ENCODE measurements around the gene OPA3. TPM values are rescaled to one million over a fixed set of nuclear protein-coding genes. Genes with fewer than 3 reads are reported as not detected.

The OPA3 gene
- total and polyA plus RNA-seq, 10 of the 15 experiments (the other 5 are each of a cell fraction or from before 2014, with no cell fraction given): 2.2 to 24.3 (median 13.3) TPM

DNA sequence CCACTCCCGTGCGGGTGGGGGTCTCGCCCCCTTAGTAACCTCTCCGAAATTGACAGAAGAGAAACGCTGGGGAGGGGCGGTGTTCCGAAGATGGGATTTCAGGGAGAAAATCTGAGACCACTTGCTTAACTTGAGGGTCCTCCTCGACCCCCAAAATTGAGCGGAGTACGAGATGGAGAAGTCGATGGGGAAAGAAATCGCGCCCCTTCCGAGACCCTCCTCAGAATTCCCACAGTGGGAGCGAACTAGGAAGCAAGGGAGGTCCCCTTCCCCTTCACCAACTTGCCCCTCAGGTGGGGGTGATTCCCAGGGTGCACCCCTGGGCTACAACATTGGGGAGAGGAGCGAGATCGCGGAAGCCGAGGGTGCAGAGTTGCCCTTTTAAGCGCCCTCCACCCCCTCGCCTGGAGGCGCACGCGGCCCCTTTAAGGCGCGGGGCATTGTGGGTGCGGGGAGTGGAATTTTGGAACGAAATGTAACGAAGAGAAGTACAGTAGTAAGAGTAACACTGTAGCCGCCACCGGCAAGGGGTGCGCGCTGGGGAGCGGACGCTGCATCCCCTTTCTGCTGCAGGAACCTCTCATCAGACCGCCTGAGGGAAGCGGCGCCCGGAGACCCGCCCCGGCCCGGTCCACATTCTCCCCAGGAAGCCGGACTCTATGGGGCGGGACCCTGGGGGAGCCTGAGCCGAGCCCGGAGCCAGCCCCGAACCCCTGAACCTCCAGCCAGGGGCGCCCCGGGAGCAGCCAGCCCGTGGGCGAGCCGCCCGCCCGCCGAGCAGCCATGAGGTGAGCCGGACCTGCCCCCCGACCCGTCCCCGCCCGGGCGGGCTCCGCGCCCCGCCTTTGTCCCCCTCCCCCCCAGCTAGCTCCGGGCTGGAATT is 77.4 kb downstream of the OPA3 start, which contains the start of gene VASP (continued):
- peak; percentile 54; the same call in 1 of the 2 replicates for TF ChIP-seq GATAD2B (conservative IDR thresholded peaks at IDR 0.05; ENCODE audit: low read depth)
- no peak for TF ChIP-seq RB1 (IDR thresholded peaks at IDR 0.05; ENCODE audit: borderline replicate concordance)
- TF ChIP-seq CREB1 (IDR thresholded peaks at IDR 0.05; ENCODE audit: low read depth): no peak
- no peak for TF ChIP-seq IRF4 (IDR thresholded peaks at IDR 0.05; ENCODE audit: low read depth, low read length)
- TF ChIP-seq, protein P1, sequence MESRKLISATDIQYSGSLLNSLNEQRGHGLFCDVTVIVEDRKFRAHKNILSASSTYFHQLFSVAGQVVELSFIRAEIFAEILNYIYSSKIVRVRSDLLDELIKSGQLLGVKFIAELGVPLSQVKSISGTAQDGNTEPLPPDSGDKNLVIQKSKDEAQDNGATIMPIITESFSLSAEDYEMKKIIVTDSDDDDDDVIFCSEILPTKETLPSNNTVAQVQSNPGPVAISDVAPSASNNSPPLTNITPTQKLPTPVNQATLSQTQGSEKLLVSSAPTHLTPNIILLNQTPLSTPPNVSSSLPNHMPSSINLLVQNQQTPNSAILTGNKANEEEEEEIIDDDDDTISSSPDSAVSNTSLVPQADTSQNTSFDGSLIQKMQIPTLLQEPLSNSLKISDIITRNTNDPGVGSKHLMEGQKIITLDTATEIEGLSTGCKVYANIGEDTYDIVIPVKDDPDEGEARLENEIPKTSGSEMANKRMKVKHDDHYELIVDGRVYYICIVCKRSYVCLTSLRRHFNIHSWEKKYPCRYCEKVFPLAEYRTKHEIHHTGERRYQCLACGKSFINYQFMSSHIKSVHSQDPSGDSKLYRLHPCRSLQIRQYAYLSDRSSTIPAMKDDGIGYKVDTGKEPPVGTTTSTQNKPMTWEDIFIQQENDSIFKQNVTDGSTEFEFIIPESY (IDR thresholded peaks at IDR 0.05): no peak
- no peak for TF ChIP-seq SUPT20H (IDR thresholded peaks at IDR 0.05; ENCODE audit: borderline replicate concordance, control insufficient read depth, low read depth, low read length)
- peak; percentile 38; the same call in 1 of the 2 replicates for TF ChIP-seq MEF2A (IDR thresholded peaks at IDR 0.05; ENCODE audit: insufficient read depth, low read depth, low read length)
- TF ChIP-seq NFYA (IDR thresholded peaks at IDR 0.05; ENCODE audit: borderline replicate concordance, low read depth, low read length): no peak
- TF ChIP-seq, protein P2, sequence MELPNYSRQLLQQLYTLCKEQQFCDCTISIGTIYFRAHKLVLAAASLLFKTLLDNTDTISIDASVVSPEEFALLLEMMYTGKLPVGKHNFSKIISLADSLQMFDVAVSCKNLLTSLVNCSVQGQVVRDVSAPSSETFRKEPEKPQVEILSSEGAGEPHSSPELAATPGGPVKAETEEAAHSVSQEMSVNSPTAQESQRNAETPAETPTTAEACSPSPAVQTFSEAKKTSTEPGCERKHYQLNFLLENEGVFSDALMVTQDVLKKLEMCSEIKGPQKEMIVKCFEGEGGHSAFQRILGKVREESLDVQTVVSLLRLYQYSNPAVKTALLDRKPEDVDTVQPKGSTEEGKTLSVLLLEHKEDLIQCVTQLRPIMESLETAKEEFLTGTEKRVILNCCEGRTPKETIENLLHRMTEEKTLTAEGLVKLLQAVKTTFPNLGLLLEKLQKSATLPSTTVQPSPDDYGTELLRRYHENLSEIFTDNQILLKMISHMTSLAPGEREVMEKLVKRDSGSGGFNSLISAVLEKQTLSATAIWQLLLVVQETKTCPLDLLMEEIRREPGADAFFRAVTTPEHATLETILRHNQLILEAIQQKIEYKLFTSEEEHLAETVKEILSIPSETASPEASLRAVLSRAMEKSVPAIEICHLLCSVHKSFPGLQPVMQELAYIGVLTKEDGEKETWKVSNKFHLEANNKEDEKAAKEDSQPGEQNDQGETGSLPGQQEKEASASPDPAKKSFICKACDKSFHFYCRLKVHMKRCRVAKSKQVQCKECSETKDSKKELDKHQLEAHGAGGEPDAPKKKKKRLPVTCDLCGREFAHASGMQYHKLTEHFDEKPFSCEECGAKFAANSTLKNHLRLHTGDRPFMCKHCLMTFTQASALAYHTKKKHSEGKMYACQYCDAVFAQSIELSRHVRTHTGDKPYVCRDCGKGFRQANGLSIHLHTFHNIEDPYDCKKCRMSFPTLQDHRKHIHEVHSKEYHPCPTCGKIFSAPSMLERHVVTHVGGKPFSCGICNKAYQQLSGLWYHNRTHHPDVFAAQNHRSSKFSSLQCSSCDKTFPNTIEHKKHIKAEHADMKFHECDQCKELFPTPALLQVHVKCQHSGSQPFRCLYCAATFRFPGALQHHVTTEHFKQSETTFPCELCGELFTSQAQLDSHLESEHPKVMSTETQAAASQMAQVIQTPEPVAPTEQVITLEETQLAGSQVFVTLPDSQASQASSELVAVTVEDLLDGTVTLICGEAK (IDR thresholded peaks at IDR 0.05; ENCODE audit: borderline replicate concordance): no peak
- TF ChIP-seq, protein P3, sequence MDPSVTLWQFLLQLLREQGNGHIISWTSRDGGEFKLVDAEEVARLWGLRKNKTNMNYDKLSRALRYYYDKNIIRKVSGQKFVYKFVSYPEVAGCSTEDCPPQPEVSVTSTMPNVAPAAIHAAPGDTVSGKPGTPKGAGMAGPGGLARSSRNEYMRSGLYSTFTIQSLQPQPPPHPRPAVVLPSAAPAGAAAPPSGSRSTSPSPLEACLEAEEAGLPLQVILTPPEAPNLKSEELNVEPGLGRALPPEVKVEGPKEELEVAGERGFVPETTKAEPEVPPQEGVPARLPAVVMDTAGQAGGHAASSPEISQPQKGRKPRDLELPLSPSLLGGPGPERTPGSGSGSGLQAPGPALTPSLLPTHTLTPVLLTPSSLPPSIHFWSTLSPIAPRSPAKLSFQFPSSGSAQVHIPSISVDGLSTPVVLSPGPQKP (IDR thresholded peaks at IDR 0.05; ENCODE audit: low read depth, low read length): no peak
- TF ChIP-seq, protein P4, sequence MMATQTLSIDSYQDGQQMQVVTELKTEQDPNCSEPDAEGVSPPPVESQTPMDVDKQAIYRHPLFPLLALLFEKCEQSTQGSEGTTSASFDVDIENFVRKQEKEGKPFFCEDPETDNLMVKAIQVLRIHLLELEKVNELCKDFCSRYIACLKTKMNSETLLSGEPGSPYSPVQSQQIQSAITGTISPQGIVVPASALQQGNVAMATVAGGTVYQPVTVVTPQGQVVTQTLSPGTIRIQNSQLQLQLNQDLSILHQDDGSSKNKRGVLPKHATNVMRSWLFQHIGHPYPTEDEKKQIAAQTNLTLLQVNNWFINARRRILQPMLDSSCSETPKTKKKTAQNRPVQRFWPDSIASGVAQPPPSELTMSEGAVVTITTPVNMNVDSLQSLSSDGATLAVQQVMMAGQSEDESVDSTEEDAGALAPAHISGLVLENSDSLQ (IDR thresholded peaks at IDR 0.05): 0 out of 2 replicates have a peak, but pooled peaks have one; percentile 5
- TF ChIP-seq, protein P5, sequence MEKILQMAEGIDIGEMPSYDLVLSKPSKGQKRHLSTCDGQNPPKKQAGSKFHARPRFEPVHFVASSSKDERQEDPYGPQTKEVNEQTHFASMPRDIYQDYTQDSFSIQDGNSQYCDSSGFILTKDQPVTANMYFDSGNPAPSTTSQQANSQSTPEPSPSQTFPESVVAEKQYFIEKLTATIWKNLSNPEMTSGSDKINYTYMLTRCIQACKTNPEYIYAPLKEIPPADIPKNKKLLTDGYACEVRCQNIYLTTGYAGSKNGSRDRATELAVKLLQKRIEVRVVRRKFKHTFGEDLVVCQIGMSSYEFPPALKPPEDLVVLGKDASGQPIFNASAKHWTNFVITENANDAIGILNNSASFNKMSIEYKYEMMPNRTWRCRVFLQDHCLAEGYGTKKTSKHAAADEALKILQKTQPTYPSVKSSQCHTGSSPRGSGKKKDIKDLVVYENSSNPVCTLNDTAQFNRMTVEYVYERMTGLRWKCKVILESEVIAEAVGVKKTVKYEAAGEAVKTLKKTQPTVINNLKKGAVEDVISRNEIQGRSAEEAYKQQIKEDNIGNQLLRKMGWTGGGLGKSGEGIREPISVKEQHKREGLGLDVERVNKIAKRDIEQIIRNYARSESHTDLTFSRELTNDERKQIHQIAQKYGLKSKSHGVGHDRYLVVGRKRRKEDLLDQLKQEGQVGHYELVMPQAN (conservative IDR thresholded peaks at IDR 0.05): peak; percentile 89
- TF ChIP-seq ZNF24 (IDR thresholded peaks at IDR 0.05): no peak
- TF ChIP-seq SRF (IDR thresholded peaks at IDR 0.05; ENCODE audit: low read depth in 2 of 2, low read length in 2 of 2): no peak
- peak; percentile 78; the same call in 1 of the 2 replicates for TF ChIP-seq BACH1 (IDR thresholded peaks at IDR 0.05; ENCODE audit: borderline replicate concordance)
- TF ChIP-seq SREBF2 (IDR thresholded peaks at IDR 0.05; ENCODE audit: low read length): no peak
- TF ChIP-seq EP300 (IDR thresholded peaks at IDR 0.05; ENCODE audit: borderline replicate concordance in 1 of 2, control insufficient read depth in 1 of 2, low read depth in 2 of 2, low read length in 2 of 2): peak in 1 of 2 experiments; percentile 39; a peak in 1 of 4 replicates
- no peak for TF ChIP-seq RELA (IDR thresholded peaks at IDR 0.05; ENCODE audit: borderline replicate concordance, partially characterized antibody)

All from GM12878 (cell line).